Esophagus muscularis mucosa (tissue), 4 donors: ENCODE measurements around the gene PTPRD. TPM values are rescaled to one million over a fixed set of nuclear protein-coding genes. Genes with fewer than 3 reads are reported as not detected.

Experiments
- DNase-seq: peaks from one replicate; pipeline ENCODE4 v3.0.0-alpha.2; 2017; ENCODE audit errors: extremely low spot score
- H3K27ac ChIP-seq, 4 donors: fragments of 200-600 bp; sonication (generic); replicated peaks in 1 of 4; 1 replicate in 3 of 4; 2 replicates in 1 of 4; pipeline ENCODE4 v1.5.1; 2016 to 2019; ENCODE audit warnings: mild to moderate bottlenecking in 1 of 4
- H3K27me3 ChIP-seq, 4 donors: fragments of 200-600 bp; sonication (generic); one replicate each; pipeline versions ENCODE4 v1.5.1 to v1.6.0; 2016 to 2019
- H3K36me3 ChIP-seq, 4 donors: fragments of 200-600 bp; sonication (generic); one replicate each; pipeline ENCODE4 v1.5.1; 2016 to 2019
- H3K4me1 ChIP-seq, 4 donors: fragments of 200-600 bp; sonication (generic); one replicate each; pipeline ENCODE4 v1.5.1; 2016 to 2019
- H3K4me3 ChIP-seq, 4 donors: fragments of 200-600 bp; sonication (generic); 1 replicate in 2 of 4; 2 replicates in 2 of 4; pipeline ENCODE4 v1.5.1; 2016 to 2019; ENCODE audit warnings: mild to moderate bottlenecking in 4 of 4, moderate library complexity in 1 of 4
- H3K9me3 ChIP-seq, 4 donors: fragments of 200-600 bp; sonication (generic); 1 replicate in 3 of 4; 2 replicates in 1 of 4; pipeline ENCODE4 v1.5.1; 2016 to 2019
- EP300 ChIP-seq: sonication (generic); formaldehyde crosslinking; IDR thresholded peaks from one replicate; pipeline ENCODE4 v1.6.1; 2017; ENCODE audit warnings: antibody characterized with exemption
- POLR2A ChIP-seq: fragments of 450-650 bp; IDR thresholded peaks from one replicate; pipeline ENCODE4 v1.6.1; 2017; ENCODE audit warnings: antibody characterized with exemption, moderate library complexity, mild to moderate bottlenecking, low read depth
- POLR2AphosphoS5 ChIP-seq, 2 donors: sonication (generic); formaldehyde crosslinking; IDR thresholded peaks; one replicate each; pipeline ENCODE4 v1.6.1; 2017; ENCODE audit warnings: antibody characterized with exemption in 2 of 2
- WGBS: methylation state at CpG from one replicate; pipeline ENCODE4 v1.1.5; 2018; 5-methylcytosine and 5-hydroxymethylcytosine counted together
- intact Hi-C: fragments of 100-400 bp; cut with DNase I; formaldehyde crosslinking; loops from one replicate; pipeline ENCODE4 v1.15.1; 2023
- total RNA-seq, 4 donors: library from RNA; depleted of rRNA; stranded (reverse); fragments of >200 nt; gene quantifications; one replicate each; pipeline versions ENCODE4 v1.1.0 to v1.2.1, GENCODE V29; 2016
- TF ChIP-seq, protein P1 (sequence below), 3 experiments: fragments of 200-600 bp in 2 of 3; fragments of 450-650 bp in 1 of 3; sonication (generic) in 2 of 3; IDR thresholded peaks; one replicate each; pipeline ENCODE4 v1.5.1; 2017 to 2019; ENCODE audit warnings: antibody characterized with exemption in 3 of 3, mild to moderate bottlenecking in 2 of 3, moderate library complexity in 1 of 3

PTPRD gene
- total RNA-seq, 4 donors from 2014 or later = 4.1 to 6.6 (median 5.0) TPM

DNA sequence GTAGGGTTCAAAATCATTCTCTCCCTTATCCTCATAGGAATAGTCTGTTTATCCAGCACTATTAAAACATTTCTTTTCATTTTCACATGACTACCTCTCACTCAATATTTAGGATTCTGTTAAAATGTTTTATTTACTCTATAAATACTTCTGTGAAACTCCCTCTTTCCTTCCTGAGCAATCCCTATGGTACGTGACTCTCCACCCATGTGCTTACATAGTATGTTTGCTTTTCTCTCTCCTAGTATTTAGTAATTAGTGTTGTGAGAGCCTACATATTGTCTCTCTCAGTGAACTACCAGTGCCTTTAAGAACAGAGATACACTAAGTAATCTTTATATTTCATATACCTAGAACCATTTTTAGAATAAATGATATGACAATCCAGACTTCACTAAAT is 46.0 kb downstream of the PTPRD start:
- 60% methylated on average over 1 of the region's 1 CpG for WGBS
- Histone ChIP-seq H3K4me3 (no peak overlapping the region), H3K4me1 (no peaks in the 10 kb centered on the region), H3K36me3 (no peaks in the 10 kb centered on the region), H3K9me3 (no peaks in the 10 kb centered on the region), H3K27me3 (no peaks in the 10 kb centered on the region), H3K27ac (no peak overlapping the region)
- intact Hi-C loops = no loop called here
- no peak for DNase-seq
- TF ChIP-seq POLR2A (no peak), POLR2AphosphoS5 (IDR thresholded peaks at IDR 0.05) (no peak), EP300 (no peak)
- TF ChIP-seq, protein P1, sequence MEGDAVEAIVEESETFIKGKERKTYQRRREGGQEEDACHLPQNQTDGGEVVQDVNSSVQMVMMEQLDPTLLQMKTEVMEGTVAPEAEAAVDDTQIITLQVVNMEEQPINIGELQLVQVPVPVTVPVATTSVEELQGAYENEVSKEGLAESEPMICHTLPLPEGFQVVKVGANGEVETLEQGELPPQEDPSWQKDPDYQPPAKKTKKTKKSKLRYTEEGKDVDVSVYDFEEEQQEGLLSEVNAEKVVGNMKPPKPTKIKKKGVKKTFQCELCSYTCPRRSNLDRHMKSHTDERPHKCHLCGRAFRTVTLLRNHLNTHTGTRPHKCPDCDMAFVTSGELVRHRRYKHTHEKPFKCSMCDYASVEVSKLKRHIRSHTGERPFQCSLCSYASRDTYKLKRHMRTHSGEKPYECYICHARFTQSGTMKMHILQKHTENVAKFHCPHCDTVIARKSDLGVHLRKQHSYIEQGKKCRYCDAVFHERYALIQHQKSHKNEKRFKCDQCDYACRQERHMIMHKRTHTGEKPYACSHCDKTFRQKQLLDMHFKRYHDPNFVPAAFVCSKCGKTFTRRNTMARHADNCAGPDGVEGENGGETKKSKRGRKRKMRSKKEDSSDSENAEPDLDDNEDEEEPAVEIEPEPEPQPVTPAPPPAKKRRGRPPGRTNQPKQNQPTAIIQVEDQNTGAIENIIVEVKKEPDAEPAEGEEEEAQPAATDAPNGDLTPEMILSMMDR (IDR thresholded peaks at IDR 0.05) = no peak

GRCh38 chr9:10562581-10563343 is 50.0 kb downstream of the PTPRD start:
- H3K4me3 ChIP-seq = no peak overlapping the region
- TF ChIP-seq POLR2A (no peak), POLR2AphosphoS5 (IDR thresholded peaks at IDR 0.05) (no peak), EP300 (no peak)
- TF ChIP-seq, protein P1 (IDR thresholded peaks at IDR 0.05) = no peak
- H3K36me3 ChIP-seq = no peaks in the 10 kb centered on the region
- H3K9me3 ChIP-seq = no peaks in the 10 kb centered on the region
- intact Hi-C loops = no loop called here
- H3K27ac ChIP-seq = no peak overlapping the region
- no peak for DNase-seq
- 80% methylated on average over 1 of the region's 1 CpG for WGBS
- no peaks in the 10 kb centered on the region for H3K27me3 ChIP-seq
- H3K4me1 ChIP-seq = no peaks in the 10 kb centered on the region

DNA sequence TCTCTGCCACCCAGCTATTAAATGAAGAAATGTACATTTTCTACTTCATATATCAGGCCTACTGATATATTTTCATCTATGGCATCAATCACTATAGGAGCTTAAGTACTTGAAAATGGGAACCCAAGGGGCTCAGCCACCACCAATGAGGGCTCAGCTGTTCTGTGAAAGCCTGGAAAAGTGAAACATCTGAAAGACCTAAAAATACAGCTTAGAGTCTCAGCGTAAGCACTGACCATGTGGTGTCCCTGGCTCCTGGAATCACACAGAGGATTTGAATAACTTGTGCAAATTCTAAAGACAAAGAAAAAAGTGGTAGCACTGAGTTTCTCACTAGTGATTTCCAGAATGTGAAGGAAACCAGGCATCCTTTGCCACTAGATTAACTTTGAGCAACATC is 64.5 kb downstream of the PTPRD start:
- intact Hi-C loops = no loop called here
- Histone ChIP-seq H3K4me3 (no peak overlapping the region), H3K27ac (no peak overlapping the region), H3K36me3 (no peaks in the 10 kb centered on the region), H3K27me3 (no peaks in the 10 kb centered on the region), H3K4me1 (no peaks in the 10 kb centered on the region), H3K9me3 (no peaks in the 10 kb centered on the region)
- TF ChIP-seq, protein P1 (IDR thresholded peaks at IDR 0.05) = no peak
- TF ChIP-seq EP300 = no peak
- TF ChIP-seq POLR2AphosphoS5 (IDR thresholded peaks at IDR 0.05) = no peak
- no peak for TF ChIP-seq POLR2A
- no peak for DNase-seq
- 75% methylated on average over 1 of the region's 1 CpG for WGBS

DNA sequence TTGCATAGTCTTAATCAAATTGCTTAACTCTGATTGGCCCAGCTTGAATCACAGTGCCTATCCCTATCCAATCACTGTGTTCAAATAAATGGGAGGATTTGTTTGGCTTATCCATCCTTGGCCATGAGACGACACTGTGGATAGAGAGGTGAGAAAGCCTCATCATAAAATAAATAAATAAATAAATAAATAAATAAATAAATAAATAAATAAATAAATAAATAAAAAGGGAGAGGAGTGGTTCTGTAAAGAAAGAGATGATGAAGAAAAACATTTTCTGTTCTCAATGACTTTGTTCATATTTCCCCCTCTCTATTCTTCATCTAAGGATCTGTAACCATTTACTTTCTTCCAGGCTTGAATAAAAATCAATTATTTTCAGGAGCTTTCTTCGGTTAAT is 74.7 kb downstream of the PTPRD start:
- Histone ChIP-seq H3K4me1 (no peaks in the 10 kb centered on the region), H3K9me3 (no peaks in the 10 kb centered on the region), H3K27ac (no peak overlapping the region), H3K27me3 (no peaks in the 10 kb centered on the region), H3K36me3 (no peaks in the 10 kb centered on the region), H3K4me3 (no peak overlapping the region)
- TF ChIP-seq POLR2A (no peak), POLR2AphosphoS5 (IDR thresholded peaks at IDR 0.05) (no peak)
- TF ChIP-seq, protein P1 (IDR thresholded peaks at IDR 0.05) = no peak
- intact Hi-C loops = no loop called here
- DNase-seq = no peak
- 87% methylated on average over 2 of the region's 2 CpGs for WGBS

GRCh38 chr9:10534850-10535249 is 78.0 kb downstream of the PTPRD start:
- Histone ChIP-seq H3K4me1 (no peaks in the 10 kb centered on the region), H3K27me3 (no peaks in the 10 kb centered on the region), H3K9me3 (no peaks in the 10 kb centered on the region), H3K27ac (no peak overlapping the region), H3K4me3 (no peak overlapping the region), H3K36me3 (no peaks in the 10 kb centered on the region)
- WGBS = 55% methylated on average over 1 of the region's 1 CpG
- intact Hi-C loops = no loop called here
- DNase-seq = no peak
- TF ChIP-seq EP300 = no peak
- TF ChIP-seq POLR2A = no peak
- TF ChIP-seq, protein P1 (IDR thresholded peaks at IDR 0.05) = no peak
- TF ChIP-seq POLR2AphosphoS5 (IDR thresholded peaks at IDR 0.05) = no peak
